Measurements from ENCODE around the gene BSN.

- no peak for TF ChIP-seq TAF1 (IDR thresholded peaks at IDR 0.05; ENCODE audit: low read depth, low read length)
- no peak for TF ChIP-seq POLR2A (IDR thresholded peaks at IDR 0.05; ENCODE audit: low read depth, low read length)
Measured at GRCh38 chr3:49674497-49674983, 120.3 kb downstream of the BSN start.

Measured in GM12891 (cell line).